Panc1 (cell line): ENCODE data around the gene XXYLT1. TPM values are rescaled to one million over a fixed set of nuclear protein-coding genes. Genes with fewer than 3 reads are reported as not detected.

Source experiments
- ATAC-seq: fragments of 200-7000 bp; cut with Tn5 transposase; 2 replicates; pipeline ENCODE4 v1.9.1; 2020; ENCODE audit warnings: mild to moderate bottlenecking, moderate library complexity
- BruUV-seq: library from RNA; stranded (reverse); fragments of 400-500 nt; replicated peaks from 2 replicates; lab custom pipeline; 2021; lab: Mats Ljungman, UMichigan
- CTCF ChIA-PET: fragments of 300-600 bp; sonication (Branson Sonifier 250); formaldehyde crosslinking; loops from one replicate; lab custom pipeline; 2022; ENCODE audit warnings: antibody characterized with exemption; lab: Charles Lee
- POLR2A ChIA-PET: fragments of 300-600 bp; sonication (Branson Sonifier 250); formaldehyde crosslinking; loops from one replicate; lab custom pipeline; 2022; ENCODE audit warnings: antibody characterized with exemption; lab: Charles Lee
- DNase-seq: peaks from one replicate; pipeline ENCODE4 v3.0.0-alpha.2; 2010; ENCODE audit warnings: low read depth, low spot score
- H3K27ac ChIP-seq: 2 replicates; pipeline ENCODE4 v1.5.1; 2011; ENCODE audit warnings: mild to moderate bottlenecking, low read length, inconsistent platforms
- H3K27me3 ChIP-seq: fragments of 200-500 bp; sonication (Bioruptor generic); 2 replicates; pipeline ENCODE4 v1.6.0; 2014; ENCODE audit warnings: low read length, inconsistent platforms; ENCODE audit not compliant: control insufficient read depth, insufficient read depth
- H3K36me3 ChIP-seq: fragments of 200-500 bp; sonication (Bioruptor generic); 2 replicates; pipeline ENCODE4 v1.5.1; 2014; ENCODE audit warnings: inconsistent platforms, mild to moderate bottlenecking, low read length, moderate library complexity; ENCODE audit not compliant: control insufficient read depth, insufficient read depth
- H3K4me1 ChIP-seq: 2 replicates; pipeline ENCODE4 v1.5.1; 2011; ENCODE audit warnings: inconsistent platforms, mild to moderate bottlenecking, low read length, moderate library complexity; ENCODE audit not compliant: control insufficient read depth, insufficient read depth
- H3K4me3 ChIP-seq, 2 experiments: 2 replicates each; pipeline ENCODE4 v1.5.1; 2011 to 2012; ENCODE audit warnings: low read depth in 2 of 2, low read length in 2 of 2, mild to moderate bottlenecking in 2 of 2, inconsistent platforms in 1 of 2, moderate library complexity in 1 of 2
- H3K9me3 ChIP-seq: fragments of 200-500 bp; sonication (Bioruptor generic); 2 replicates; pipeline ENCODE4 v1.5.1; 2014; ENCODE audit warnings: low read depth, mild to moderate bottlenecking, inconsistent platforms, low read length, moderate library complexity; ENCODE audit not compliant: control insufficient read depth, insufficient read depth
- POLR2AphosphoS5 ChIP-seq: IDR thresholded peaks from 2 replicates; pipeline ENCODE4 v1.6.1; 2012; ENCODE audit warnings: mild to moderate bottlenecking, low read depth, low read length, moderate library complexity
- REST ChIP-seq, 2 experiments: IDR thresholded peaks; 2 replicates each; pipeline ENCODE4 v1.6.1; 2011 to 2012; ENCODE audit warnings: low read depth in 2 of 2, control low read depth in 1 of 2, low read length in 1 of 2, mild to moderate bottlenecking in 1 of 2, moderate library complexity in 1 of 2; ENCODE audit not compliant: insufficient read depth in 1 of 2
- SIN3A ChIP-seq: IDR thresholded peaks from 2 replicates; pipeline ENCODE4 v1.6.1; 2012; ENCODE audit warnings: low read depth, mild to moderate bottlenecking, low read length, moderate library complexity, borderline replicate concordance; ENCODE audit not compliant: insufficient read depth
- TCF7L2 ChIP-seq: IDR thresholded peaks from 2 replicates; pipeline ENCODE4 v1.6.1; 2011; ENCODE audit warnings: mild to moderate bottlenecking, low read depth, low read length, inconsistent platforms
- in situ Hi-C: cut with HindIII; loops from 2 replicates; pipeline ENCODE4 v1.10.0; 2016; ENCODE audit warnings: low sequenced_read_pairs, low pct_unique_long_range_greater_than_20kb
- intact Hi-C: fragments of 100-400 bp; cut with micrococcal nuclease; formaldehyde crosslinking; loops from one replicate; pipeline ENCODE4 v1.10.0; 2022; ENCODE audit not compliant: unreplicated experiment
- total RNA-seq: library from RNA; stranded (reverse); gene quantifications from one replicate; pipeline ENCODE4 v1.2.1, GENCODE V29; 2021; ENCODE audit not compliant: unreplicated experiment
- TF ChIP-seq, protein P1 (sequence below): fragments of 450-650 bp; IDR thresholded peaks from 2 replicates; pipeline ENCODE4 v1.5.1; 2017; ENCODE audit warnings: mild to moderate bottlenecking

Gene XXYLT1
- total RNA-seq, 1 experiment from 2014 or later, result 26.0 TPM

GRCh38 chr3:195250473-195251251 is 20.3 kb downstream of the XXYLT1 start:
- H3K4me3 ChIP-seq, result no peak overlapping the region
- H3K27me3 ChIP-seq, result no peaks in the 10 kb centered on the region
- intact Hi-C loops, result loop anchor here (10.0 kb wide), 1 partner anchor 96 kb away; no protein-coding TSS in a partner anchor
- no peaks in the 10 kb centered on the region for H3K9me3 ChIP-seq
- ChIA-PET POLR2A (no interaction called here), CTCF (interaction anchor here (0.7 kb wide), 1 partner anchor 70 kb away, joined by 9 read pairs; no protein-coding TSS in a partner anchor)
- in situ Hi-C loops, result no loop called here
- H3K4me1 ChIP-seq, result 0 out of 2 replicates have a peak, but pooled peaks cover 6% of the 10 kb centered on the region
- no peak for DNase-seq
- no peak for ATAC-seq
- H3K36me3 ChIP-seq, result no peaks in the 10 kb centered on the region
- no TSS peak for BruUV-seq
- TF ChIP-seq, protein P1, sequence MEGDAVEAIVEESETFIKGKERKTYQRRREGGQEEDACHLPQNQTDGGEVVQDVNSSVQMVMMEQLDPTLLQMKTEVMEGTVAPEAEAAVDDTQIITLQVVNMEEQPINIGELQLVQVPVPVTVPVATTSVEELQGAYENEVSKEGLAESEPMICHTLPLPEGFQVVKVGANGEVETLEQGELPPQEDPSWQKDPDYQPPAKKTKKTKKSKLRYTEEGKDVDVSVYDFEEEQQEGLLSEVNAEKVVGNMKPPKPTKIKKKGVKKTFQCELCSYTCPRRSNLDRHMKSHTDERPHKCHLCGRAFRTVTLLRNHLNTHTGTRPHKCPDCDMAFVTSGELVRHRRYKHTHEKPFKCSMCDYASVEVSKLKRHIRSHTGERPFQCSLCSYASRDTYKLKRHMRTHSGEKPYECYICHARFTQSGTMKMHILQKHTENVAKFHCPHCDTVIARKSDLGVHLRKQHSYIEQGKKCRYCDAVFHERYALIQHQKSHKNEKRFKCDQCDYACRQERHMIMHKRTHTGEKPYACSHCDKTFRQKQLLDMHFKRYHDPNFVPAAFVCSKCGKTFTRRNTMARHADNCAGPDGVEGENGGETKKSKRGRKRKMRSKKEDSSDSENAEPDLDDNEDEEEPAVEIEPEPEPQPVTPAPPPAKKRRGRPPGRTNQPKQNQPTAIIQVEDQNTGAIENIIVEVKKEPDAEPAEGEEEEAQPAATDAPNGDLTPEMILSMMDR, result no peak
- TF ChIP-seq REST (IDR thresholded peaks at IDR 0.05; ENCODE audit: insufficient read depth in 1 of 2, low read depth in 2 of 2, low read length in 1 of 2) (no peak), TCF7L2 (no peak), SIN3A (no peak), POLR2AphosphoS5 (no peak)
- H3K27ac ChIP-seq, result no peak overlapping the region

- DNase-seq (no peak), ATAC-seq (no peak)
- ChIA-PET CTCF (interaction anchor here (0.7 kb wide), 1 partner anchor 70 kb away, joined by 9 read pairs; no protein-coding TSS in a partner anchor), POLR2A (no interaction called here)
- in situ Hi-C loops (no loop called here), intact Hi-C loops (loop anchor here (10.0 kb wide), 1 partner anchor 95 kb away; no protein-coding TSS in a partner anchor)
- no peak overlapping the region for H3K27ac ChIP-seq
- no peaks in the 10 kb centered on the region for H3K36me3 ChIP-seq
- H3K9me3 ChIP-seq, result no peaks in the 10 kb centered on the region
- no peak overlapping the region for H3K4me3 ChIP-seq
- BruUV-seq, result no TSS peak
- H3K27me3 ChIP-seq, result no peaks in the 10 kb centered on the region
- TF ChIP-seq REST (IDR thresholded peaks at IDR 0.05; ENCODE audit: insufficient read depth in 1 of 2, low read depth in 2 of 2, low read length in 1 of 2), result no peak
- TF ChIP-seq POLR2AphosphoS5, result no peak
- TF ChIP-seq, protein P1, result no peak
- no peak for TF ChIP-seq TCF7L2
- TF ChIP-seq SIN3A, result no peak
- H3K4me1 ChIP-seq, result 0 out of 2 replicates have a peak, but pooled peaks cover 6% of the 10 kb centered on the region
These were observed 21.0 kb downstream of the XXYLT1 start for GRCh38 chr3:195249858-195250464.
